GM23338 (cell line): ENCODE data around the gene SLC25A3. TPM values are rescaled to one million over a fixed set of nuclear protein-coding genes. Genes with fewer than 3 reads are reported as not detected.

Experiments used
- ATAC-seq: fragments of 200-7000 bp; cut with Tn5 transposase; 3 replicates; pipeline ENCODE4 v1.9.1; 2020
- DNase-seq: peaks from one replicate; pipeline ENCODE4 v3.0.0-alpha.2; 2015; ENCODE audit warnings: low spot score
- H2AFZ ChIP-seq: fragments of 200-600 bp; sonication (generic); 2 replicates; pipeline ENCODE4 v1.8.0; 2016; ENCODE audit warnings: antibody characterized with exemption, mild to moderate bottlenecking, moderate library complexity
- H3F3A ChIP-seq: fragments of 200-600 bp; sonication (generic); replicated peaks from 2 replicates; pipeline ENCODE4 v1.8.0; 2017; ENCODE audit warnings: antibody characterized with exemption, mixed run types, low read depth
- H3K27ac ChIP-seq: fragments of 200-600 bp; sonication (generic); 2 replicates; pipeline ENCODE4 v1.6.1; 2016; ENCODE audit warnings: low read depth
- H3K27me3 ChIP-seq: fragments of 200-600 bp; sonication (generic); 2 replicates; pipeline ENCODE4 v1.8.0; 2016; ENCODE audit warnings: mild to moderate bottlenecking, mixed run types, moderate library complexity; ENCODE audit not compliant: insufficient read depth
- H3K36me3 ChIP-seq: fragments of 200-600 bp; sonication (generic); 2 replicates; pipeline ENCODE4 v1.8.0; 2016; ENCODE audit warnings: mild to moderate bottlenecking; ENCODE audit not compliant: insufficient read depth
- H3K4me1 ChIP-seq: fragments of 200-600 bp; sonication (generic); 2 replicates; pipeline ENCODE4 v1.8.0; 2016; ENCODE audit warnings: mild to moderate bottlenecking, moderate library complexity; ENCODE audit not compliant: insufficient read depth
- H3K4me2 ChIP-seq: fragments of 200-600 bp; sonication (generic); 2 replicates; pipeline ENCODE4 v1.7.1; 2017; ENCODE audit warnings: mixed run types
- H3K4me3 ChIP-seq: fragments of 200-600 bp; sonication (generic); 2 replicates; pipeline ENCODE4 v1.6.1; 2016; ENCODE audit warnings: mixed run types
- H3K79me2 ChIP-seq: fragments of 200-600 bp; sonication (generic); replicated peaks from 2 replicates; pipeline ENCODE4 v1.8.0; 2017; ENCODE audit warnings: mild to moderate bottlenecking; ENCODE audit not compliant: insufficient read depth
- H3K9me2 ChIP-seq: fragments of 200-600 bp; sonication (generic); 2 replicates; pipeline ENCODE4 v1.8.0; 2017; ENCODE audit not compliant: insufficient read depth
- H4K20me1 ChIP-seq: fragments of 200-600 bp; sonication (generic); replicated peaks from 2 replicates; pipeline ENCODE4 v1.8.0; 2017; ENCODE audit warnings: mild to moderate bottlenecking; ENCODE audit not compliant: insufficient read depth
- H3K27ac Mint-ChIP-seq: 2 replicates; pipeline ENCODE4 v1.8.0; 2020; ENCODE audit warnings: inconsistent platforms, mild to moderate bottlenecking, moderate library complexity, mixed read lengths
- H3K27me3 Mint-ChIP-seq: 3 replicates; pipeline ENCODE4 v1.8.0; 2022; ENCODE audit warnings: low read depth, mild to moderate bottlenecking, moderate library complexity, mixed read lengths, inconsistent platforms; ENCODE audit not compliant: insufficient read depth, poor library complexity
- H3K36me3 Mint-ChIP-seq: 3 replicates; pipeline ENCODE4 v1.8.0; 2021; ENCODE audit warnings: low read depth, mild to moderate bottlenecking, inconsistent platforms, moderate library complexity, mixed read lengths
- H3K4me1 Mint-ChIP-seq: 3 replicates; pipeline ENCODE4 v1.8.0; 2020; ENCODE audit warnings: mild to moderate bottlenecking, inconsistent platforms, mixed read lengths
- H3K4me3 Mint-ChIP-seq: 3 replicates; pipeline ENCODE4 v1.8.0; 2021; ENCODE audit warnings: moderate library complexity, mild to moderate bottlenecking, inconsistent platforms, mixed read lengths
- H3K9me3 Mint-ChIP-seq: 3 replicates; pipeline ENCODE4 v1.8.0; 2020; ENCODE audit warnings: moderate library complexity, mild to moderate bottlenecking, inconsistent platforms, mixed read lengths
- CTCF ChIP-seq, 2 experiments: fragments of 200-600 bp in 1 of 2; sonication (generic) in 1 of 2; conservative IDR thresholded peaks; 2 replicates each; pipeline versions ENCODE4 v1.5.1 to v1.6.1; 2016 to 2017; ENCODE audit warnings: antibody characterized with exemption in 2 of 2, low read depth in 2 of 2, mild to moderate bottlenecking in 2 of 2, moderate library complexity in 1 of 2
- EZH2phosphoT487 ChIP-seq: fragments of 200-600 bp; sonication (generic); IDR thresholded peaks from one replicate; pipeline ENCODE4 v1.8.1; 2018; ENCODE audit warnings: antibody characterized with exemption; ENCODE audit not compliant: unreplicated experiment
- JUNB ChIP-seq: IDR thresholded peaks from one replicate; pipeline ENCODE4 v1.6.1; 2016; ENCODE audit warnings: antibody characterized with exemption; ENCODE audit not compliant: unreplicated experiment
- NANOG ChIP-seq: IDR thresholded peaks from 2 replicates; pipeline ENCODE4 v1.6.1; 2016; ENCODE audit warnings: antibody characterized with exemption, borderline replicate concordance
- STAT1 ChIP-seq: IDR thresholded peaks from one replicate; pipeline ENCODE4 v1.6.1; 2016; ENCODE audit warnings: antibody characterized with exemption; ENCODE audit not compliant: unreplicated experiment
- ZNF114 ChIP-seq: fragments of 250-450 bp; sonication (Bioruptor Pico); IDR thresholded peaks from 2 replicates; pipeline ENCODE4 v1.5.0; 2020; ENCODE audit warnings: mild to moderate bottlenecking, moderate library complexity
- ZNF331 ChIP-seq: fragments of 250-450 bp; sonication (Bioruptor Pico); IDR thresholded peaks from 2 replicates; pipeline ENCODE4 v1.5.0; 2020; ENCODE audit warnings: low read depth, mild to moderate bottlenecking, moderate library complexity
- ZNF462 ChIP-seq: fragments of 250-450 bp; sonication (Bioruptor Pico); IDR thresholded peaks from 2 replicates; pipeline ENCODE4 v1.5.0; 2020; ENCODE audit warnings: mild to moderate bottlenecking, moderate library complexity
- polyA plus RNA-seq: library from polyadenylated mRNA; unstranded; fragments of >200 nt; fragmentation: Nextera tagmentation; extraction: Ambion mirVana; gene quantifications from 2 replicates; pipeline ENCODE4 v1.2.1, GENCODE V29; 2016
- total RNA-seq: library from RNA; depleted of rRNA; stranded (reverse); fragments of >200 nt; shearing (Covaris generic); gene quantifications from 2 replicates; pipeline ENCODE4 v1.2.3, GENCODE V29; 2014
- TF ChIP-seq, protein P1 (sequence below): IDR thresholded peaks from one replicate; pipeline ENCODE4 v1.6.1; 2018; ENCODE audit warnings: antibody characterized with exemption; ENCODE audit not compliant: unreplicated experiment
- TF ChIP-seq, protein P2 (sequence below): IDR thresholded peaks from 2 replicates; pipeline ENCODE4 v1.6.1; 2016; ENCODE audit warnings: antibody characterized with exemption

The SLC25A3 gene
- total and polyA plus RNA-seq, 2 experiments from 2014 or later, result 676 to 703 TPM

DNA sequence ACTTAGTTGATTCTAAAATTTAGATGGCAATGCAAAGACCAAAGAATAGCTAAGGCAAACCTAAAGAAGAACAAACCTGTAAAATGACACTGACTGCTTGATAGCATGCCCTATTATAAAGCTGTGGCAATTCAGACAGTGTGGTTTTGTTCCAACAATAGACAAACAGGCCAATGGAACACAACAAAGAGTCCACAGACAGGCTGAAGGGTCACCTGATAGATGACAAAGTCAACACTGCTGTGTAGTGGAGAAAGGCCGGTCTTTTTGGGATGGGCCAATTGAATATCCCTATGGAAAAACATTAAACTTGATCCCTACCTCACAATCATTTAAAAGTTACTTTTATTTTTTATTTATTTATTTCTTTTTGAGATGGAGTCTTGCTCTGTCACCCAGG lies 33.8 kb upstream of the SLC25A3 start:
- H3K9me3 Mint-ChIP-seq, result peaks cover 3% of the 10 kb centered on the region; the same call in 1 of the 3 replicates
- H3K27me3 Mint-ChIP-seq, result peaks cover 2% of the 10 kb centered on the region
- H3K27ac ChIP-seq, result no peak overlapping the region
- peaks cover 3% of the 10 kb centered on the region; the same call in 1 of the 3 replicates for H3K36me3 Mint-ChIP-seq
- H3K4me3 Mint-ChIP-seq, result no peak overlapping the region
- H3K79me2 ChIP-seq, result no peaks in the 10 kb centered on the region
- H3K4me2 ChIP-seq, result no peak overlapping the region
- no peaks in the 10 kb centered on the region for H3K27me3 ChIP-seq
- H3K4me3 ChIP-seq, result no peak overlapping the region
- ATAC-seq, result no peak
- no peak for DNase-seq
- no peaks in the 10 kb centered on the region for H3K4me1 Mint-ChIP-seq
- no peaks in the 10 kb centered on the region for H3K4me1 ChIP-seq
- H3K9me2 ChIP-seq, result no peaks in the 10 kb centered on the region
- no peaks in the 10 kb centered on the region for H3K36me3 ChIP-seq
- no peak overlapping the region for H3K27ac Mint-ChIP-seq
- H2AFZ ChIP-seq, result no peak overlapping the region
- no peaks in the 10 kb centered on the region for H3F3A ChIP-seq
- TF ChIP-seq, protein P1, sequence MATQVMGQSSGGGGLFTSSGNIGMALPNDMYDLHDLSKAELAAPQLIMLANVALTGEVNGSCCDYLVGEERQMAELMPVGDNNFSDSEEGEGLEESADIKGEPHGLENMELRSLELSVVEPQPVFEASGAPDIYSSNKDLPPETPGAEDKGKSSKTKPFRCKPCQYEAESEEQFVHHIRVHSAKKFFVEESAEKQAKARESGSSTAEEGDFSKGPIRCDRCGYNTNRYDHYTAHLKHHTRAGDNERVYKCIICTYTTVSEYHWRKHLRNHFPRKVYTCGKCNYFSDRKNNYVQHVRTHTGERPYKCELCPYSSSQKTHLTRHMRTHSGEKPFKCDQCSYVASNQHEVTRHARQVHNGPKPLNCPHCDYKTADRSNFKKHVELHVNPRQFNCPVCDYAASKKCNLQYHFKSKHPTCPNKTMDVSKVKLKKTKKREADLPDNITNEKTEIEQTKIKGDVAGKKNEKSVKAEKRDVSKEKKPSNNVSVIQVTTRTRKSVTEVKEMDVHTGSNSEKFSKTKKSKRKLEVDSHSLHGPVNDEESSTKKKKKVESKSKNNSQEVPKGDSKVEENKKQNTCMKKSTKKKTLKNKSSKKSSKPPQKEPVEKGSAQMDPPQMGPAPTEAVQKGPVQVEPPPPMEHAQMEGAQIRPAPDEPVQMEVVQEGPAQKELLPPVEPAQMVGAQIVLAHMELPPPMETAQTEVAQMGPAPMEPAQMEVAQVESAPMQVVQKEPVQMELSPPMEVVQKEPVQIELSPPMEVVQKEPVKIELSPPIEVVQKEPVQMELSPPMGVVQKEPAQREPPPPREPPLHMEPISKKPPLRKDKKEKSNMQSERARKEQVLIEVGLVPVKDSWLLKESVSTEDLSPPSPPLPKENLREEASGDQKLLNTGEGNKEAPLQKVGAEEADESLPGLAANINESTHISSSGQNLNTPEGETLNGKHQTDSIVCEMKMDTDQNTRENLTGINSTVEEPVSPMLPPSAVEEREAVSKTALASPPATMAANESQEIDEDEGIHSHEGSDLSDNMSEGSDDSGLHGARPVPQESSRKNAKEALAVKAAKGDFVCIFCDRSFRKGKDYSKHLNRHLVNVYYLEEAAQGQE, result no peak
- no peak for TF ChIP-seq STAT1
- TF ChIP-seq ZNF114, result no peak
- TF ChIP-seq ZNF331, result no peak
- TF ChIP-seq NANOG, result no peak
- H4K20me1 ChIP-seq, result no peaks in the 10 kb centered on the region; the same call in 1 of the 2 replicates

- H3K27ac Mint-ChIP-seq, result no peak overlapping the region
- DNase-seq (no peak), ATAC-seq (no peak)
- no peak overlapping the region for H3K4me2 ChIP-seq
- no peak overlapping the region for H3K4me3 Mint-ChIP-seq
- peaks cover 3% of the 10 kb centered on the region; the same call in 1 of the 3 replicates for H3K36me3 Mint-ChIP-seq
- H3F3A ChIP-seq, result no peaks in the 10 kb centered on the region
- no peak overlapping the region for H3K4me3 ChIP-seq
- H3K9me2 ChIP-seq, result no peaks in the 10 kb centered on the region
- H3K27me3 Mint-ChIP-seq, result peaks cover 2% of the 10 kb centered on the region
- H3K9me3 Mint-ChIP-seq, result peaks cover 3% of the 10 kb centered on the region; the same call in 2 of the 3 replicates
- no peaks in the 10 kb centered on the region for H3K27me3 ChIP-seq
- peaks cover 3% of the 10 kb centered on the region; the same call in 1 of the 3 replicates for H3K4me1 Mint-ChIP-seq
- H4K20me1 ChIP-seq, result no peaks in the 10 kb centered on the region; the same call in 1 of the 2 replicates
- no peaks in the 10 kb centered on the region for H3K79me2 ChIP-seq
- no peaks in the 10 kb centered on the region for H3K36me3 ChIP-seq
- H2AFZ ChIP-seq, result no peak overlapping the region
- no peak overlapping the region for H3K27ac ChIP-seq
- H3K4me1 ChIP-seq, result no peaks in the 10 kb centered on the region
- TF ChIP-seq ZNF462 (CRISPR knock-in tag), result no peak
- no peak for TF ChIP-seq ZNF114
- no peak for TF ChIP-seq JUNB
- TF ChIP-seq NANOG, result no peak
- TF ChIP-seq EZH2phosphoT487, result no peak
- TF ChIP-seq, protein P2, sequence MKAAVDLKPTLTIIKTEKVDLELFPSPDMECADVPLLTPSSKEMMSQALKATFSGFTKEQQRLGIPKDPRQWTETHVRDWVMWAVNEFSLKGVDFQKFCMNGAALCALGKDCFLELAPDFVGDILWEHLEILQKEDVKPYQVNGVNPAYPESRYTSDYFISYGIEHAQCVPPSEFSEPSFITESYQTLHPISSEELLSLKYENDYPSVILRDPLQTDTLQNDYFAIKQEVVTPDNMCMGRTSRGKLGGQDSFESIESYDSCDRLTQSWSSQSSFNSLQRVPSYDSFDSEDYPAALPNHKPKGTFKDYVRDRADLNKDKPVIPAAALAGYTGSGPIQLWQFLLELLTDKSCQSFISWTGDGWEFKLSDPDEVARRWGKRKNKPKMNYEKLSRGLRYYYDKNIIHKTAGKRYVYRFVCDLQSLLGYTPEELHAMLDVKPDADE, result no peak
- no peak for TF ChIP-seq CTCF (conservative IDR thresholded peaks at IDR 0.05; ENCODE audit: low read depth in 2 of 2)
These were observed 31.6 kb upstream of the SLC25A3 start for GRCh38 chr12:98561846-98562245.
